MM.1S (cell line): ENCODE results near the gene PTPRF.

Experiments
- DNase-seq: peaks from one replicate; pipeline ENCODE4 v3.0.0-alpha.2; 2015
- H2AFZ ChIP-seq: fragments of 300-600 bp; sonication (generic); 2 replicates; pipeline ENCODE4 v1.6.0; 2016; ENCODE audit warnings: antibody characterized with exemption, low read length
- H3F3A ChIP-seq: fragments of 300-600 bp; sonication (generic); 2 replicates; pipeline ENCODE4 v1.6.1; 2016; ENCODE audit warnings: mild to moderate bottlenecking, antibody characterized with exemption, low read length, moderate library complexity, mixed read lengths; ENCODE audit not compliant: insufficient read depth
- H3K27ac ChIP-seq: fragments of 300-600 bp; sonication (generic); 2 replicates; pipeline ENCODE4 v1.5.1; 2016; ENCODE audit warnings: mild to moderate bottlenecking, low read length
- H3K27me3 ChIP-seq: fragments of 300-600 bp; sonication (generic); replicated peaks from 2 replicates; pipeline ENCODE4 v1.6.0; 2016; ENCODE audit warnings: low read length; ENCODE audit not compliant: insufficient read depth
- H3K36me3 ChIP-seq: fragments of 300-600 bp; sonication (generic); replicated peaks from 2 replicates; pipeline ENCODE4 v1.6.1; 2016; ENCODE audit warnings: mild to moderate bottlenecking, low read length, mixed read lengths; ENCODE audit not compliant: insufficient read depth
- H3K4me1 ChIP-seq: fragments of 300-600 bp; sonication (generic); 2 replicates; pipeline ENCODE4 v1.6.1; 2016; ENCODE audit warnings: low read length, mixed read lengths
- H3K4me2 ChIP-seq: fragments of 300-600 bp; sonication (generic); 2 replicates; pipeline ENCODE4 v1.6.0; 2016; ENCODE audit warnings: low read depth, low read length
- H3K4me3 ChIP-seq: fragments of 300-600 bp; sonication (generic); 2 replicates; pipeline ENCODE4 v1.5.1; 2016; ENCODE audit warnings: low read length, mixed read lengths
- H3K79me2 ChIP-seq: fragments of 300-600 bp; sonication (generic); 2 replicates; pipeline ENCODE4 v1.6.1; 2016; ENCODE audit warnings: mixed run types, low read length, mixed read lengths
- H3K9ac ChIP-seq: fragments of 300-600 bp; sonication (generic); 2 replicates; pipeline ENCODE4 v1.6.1; 2016; ENCODE audit warnings: low read length, mixed read lengths
- H3K9me2 ChIP-seq: fragments of 300-600 bp; sonication (generic); replicated peaks from 2 replicates; pipeline ENCODE4 v1.6.1; 2016; ENCODE audit warnings: mild to moderate bottlenecking, low read length, mixed read lengths; ENCODE audit not compliant: insufficient read depth
- H3K9me3 ChIP-seq: fragments of 300-600 bp; sonication (generic); replicated peaks from 2 replicates; pipeline ENCODE4 v1.6.1; 2016; ENCODE audit warnings: mild to moderate bottlenecking, low read length, mixed read lengths; ENCODE audit not compliant: insufficient read depth
- H4K20me1 ChIP-seq: fragments of 300-600 bp; sonication (generic); 2 replicates; pipeline ENCODE4 v1.6.1; 2016; ENCODE audit warnings: mild to moderate bottlenecking, low read length, moderate library complexity, mixed read lengths; ENCODE audit not compliant: insufficient read depth
- CTCF ChIP-seq: fragments of 300-600 bp; sonication (generic); IDR thresholded peaks from 2 replicates; pipeline ENCODE4 v1.5.1; 2016; ENCODE audit warnings: antibody characterized with exemption, low read length, mixed read lengths
- EZH2 ChIP-seq: fragments of 300-600 bp; sonication (generic); optimal IDR thresholded peaks from 2 replicates; pipeline ENCODE3; 2017; ENCODE audit warnings: low read depth, mild to moderate bottlenecking, antibody characterized with exemption, low read length, mixed read lengths
- EZH2phosphoT487 ChIP-seq: fragments of 300-600 bp; sonication (generic); IDR thresholded peaks from 2 replicates; pipeline ENCODE4 v1.6.1; 2018; ENCODE audit warnings: antibody characterized with exemption, low read length

PTPRF gene

GRCh38 chr1:43620956-43621355, 90.3 kb downstream of the PTPRF start:
- no peak overlapping the region for H3K4me3 ChIP-seq
- H3F3A ChIP-seq = no peaks in the 10 kb centered on the region
- H4K20me1 ChIP-seq = no peaks in the 10 kb centered on the region
- no peaks in the 10 kb centered on the region for H3K27me3 ChIP-seq
- H3K9ac ChIP-seq = no peak overlapping the region
- no peaks in the 10 kb centered on the region for H3K4me1 ChIP-seq
- H3K9me3 ChIP-seq = no peaks in the 10 kb centered on the region
- H3K27ac ChIP-seq = no peak overlapping the region
- H3K36me3 ChIP-seq = no peaks in the 10 kb centered on the region
- TF ChIP-seq EZH2 (no peak), CTCF (no peak)
- H3K4me2 ChIP-seq = no peak overlapping the region
- H3K9me2 ChIP-seq = no peaks in the 10 kb centered on the region
- DNase-seq = no peak
- H2AFZ ChIP-seq = no peak overlapping the region
- no peaks in the 10 kb centered on the region for H3K79me2 ChIP-seq

GRCh38 chr1:43621386-43621785, 90.7 kb downstream of the PTPRF start:
- no peaks in the 10 kb centered on the region for H4K20me1 ChIP-seq
- H3K9me3 ChIP-seq = no peaks in the 10 kb centered on the region
- H3K79me2 ChIP-seq = no peaks in the 10 kb centered on the region
- H3K4me3 ChIP-seq = no peak overlapping the region
- H3K9me2 ChIP-seq = no peaks in the 10 kb centered on the region
- H2AFZ ChIP-seq = no peak overlapping the region
- H3K9ac ChIP-seq = no peak overlapping the region
- H3K27me3 ChIP-seq = no peaks in the 10 kb centered on the region
- no peak overlapping the region for H3K27ac ChIP-seq
- H3K36me3 ChIP-seq = no peaks in the 10 kb centered on the region
- H3K4me1 ChIP-seq = no peaks in the 10 kb centered on the region
- no peaks in the 10 kb centered on the region for H3F3A ChIP-seq
- H3K4me2 ChIP-seq = no peak overlapping the region
- no peak for DNase-seq
- TF ChIP-seq EZH2 (no peak), EZH2phosphoT487 (no peak), CTCF (no peak)

GRCh38 chr1:43621861-43622260, 91.2 kb downstream of the PTPRF start:
- H3K79me2 ChIP-seq = no peaks in the 10 kb centered on the region
- no peaks in the 10 kb centered on the region for H4K20me1 ChIP-seq
- no peak overlapping the region for H3K4me3 ChIP-seq
- no peak overlapping the region for H3K4me2 ChIP-seq
- H3K27ac ChIP-seq = no peak overlapping the region
- DNase-seq = no peak
- H3K9me3 ChIP-seq = no peaks in the 10 kb centered on the region
- no peaks in the 10 kb centered on the region for H3F3A ChIP-seq
- no peaks in the 10 kb centered on the region for H3K27me3 ChIP-seq
- TF ChIP-seq EZH2 = no peak
- H2AFZ ChIP-seq = no peak overlapping the region
- no peak overlapping the region for H3K9ac ChIP-seq
- H3K4me1 ChIP-seq = no peaks in the 10 kb centered on the region
- H3K9me2 ChIP-seq = no peaks in the 10 kb centered on the region
- no peaks in the 10 kb centered on the region for H3K36me3 ChIP-seq

GRCh38 chr1:43622471-43622870, 91.8 kb downstream of the PTPRF start:
- DNase-seq = no peak
- Histone ChIP-seq H3K27me3 (no peaks in the 10 kb centered on the region), H3K27ac (no peak overlapping the region), H3K9me3 (no peaks in the 10 kb centered on the region), H3K36me3 (no peaks in the 10 kb centered on the region), H4K20me1 (no peaks in the 10 kb centered on the region), H3K79me2 (no peaks in the 10 kb centered on the region), H3K9ac (no peak overlapping the region), H3K4me3 (no peak overlapping the region), H3K4me2 (no peak overlapping the region), H2AFZ (no peak overlapping the region), H3K9me2 (no peaks in the 10 kb centered on the region), H3F3A (no peaks in the 10 kb centered on the region), H3K4me1 (no peaks in the 10 kb centered on the region)
- TF ChIP-seq CTCF (no peak), EZH2phosphoT487 (no peak), EZH2 (no peak)
